Activated CD4-positive, alpha-beta memory T cell treated with anti-CD3 and anti-CD28 coated beads for 36 hours (primary cell): ENCODE measurements around the gene GSG1. TPM values are rescaled to one million over a fixed set of nuclear protein-coding genes. Genes with fewer than 3 reads are reported as not detected.

Source experiments
- CTCF ChIA-PET: fragments of 350-600 bp; sonication (Branson Sonifier 250); formaldehyde crosslinking; loops from one replicate; lab custom pipeline; 2021; ENCODE audit warnings: antibody characterized with exemption, inconsistent platforms; lab: Charles Lee
- POLR2A ChIA-PET: fragments of 350-600 bp; sonication (Branson Sonifier 250); formaldehyde crosslinking; loops from one replicate; lab custom pipeline; 2021; ENCODE audit warnings: antibody characterized with exemption; lab: Charles Lee
- DNase-seq: peaks from one replicate; pipeline ENCODE4 v3.0.0-alpha.2; 2020
- H3K27ac Mint-ChIP-seq: one replicate; pipeline ENCODE4 v1.8.0; 2021; ENCODE audit warnings: mixed read lengths
- H3K27me3 Mint-ChIP-seq: one replicate; pipeline ENCODE4 v1.8.0; 2021; ENCODE audit warnings: mixed read lengths
- H3K36me3 Mint-ChIP-seq: one replicate; pipeline ENCODE4 v1.8.0; 2021; ENCODE audit warnings: mixed read lengths
- H3K4me1 Mint-ChIP-seq: one replicate; pipeline ENCODE4 v1.8.0; 2021; ENCODE audit warnings: low read depth, mixed read lengths
- H3K4me3 Mint-ChIP-seq: one replicate; pipeline ENCODE4 v1.8.0; 2021; ENCODE audit warnings: mild to moderate bottlenecking, mixed read lengths
- H3K9me3 Mint-ChIP-seq: one replicate; pipeline ENCODE4 v1.8.0; 2021; ENCODE audit warnings: mixed read lengths
- intact Hi-C: fragments of 100-400 bp; cut with micrococcal nuclease; formaldehyde crosslinking; loops from one replicate; pipeline ENCODE4 v1.15.1; 2023
- total RNA-seq, 2 experiments: library from RNA; stranded (reverse); gene quantifications; one replicate each; pipeline ENCODE4 v1.2.3, GENCODE V29; 2021

GSG1 gene
- total RNA-seq, 2 experiments from 2014 or later: not detected

DNA sequence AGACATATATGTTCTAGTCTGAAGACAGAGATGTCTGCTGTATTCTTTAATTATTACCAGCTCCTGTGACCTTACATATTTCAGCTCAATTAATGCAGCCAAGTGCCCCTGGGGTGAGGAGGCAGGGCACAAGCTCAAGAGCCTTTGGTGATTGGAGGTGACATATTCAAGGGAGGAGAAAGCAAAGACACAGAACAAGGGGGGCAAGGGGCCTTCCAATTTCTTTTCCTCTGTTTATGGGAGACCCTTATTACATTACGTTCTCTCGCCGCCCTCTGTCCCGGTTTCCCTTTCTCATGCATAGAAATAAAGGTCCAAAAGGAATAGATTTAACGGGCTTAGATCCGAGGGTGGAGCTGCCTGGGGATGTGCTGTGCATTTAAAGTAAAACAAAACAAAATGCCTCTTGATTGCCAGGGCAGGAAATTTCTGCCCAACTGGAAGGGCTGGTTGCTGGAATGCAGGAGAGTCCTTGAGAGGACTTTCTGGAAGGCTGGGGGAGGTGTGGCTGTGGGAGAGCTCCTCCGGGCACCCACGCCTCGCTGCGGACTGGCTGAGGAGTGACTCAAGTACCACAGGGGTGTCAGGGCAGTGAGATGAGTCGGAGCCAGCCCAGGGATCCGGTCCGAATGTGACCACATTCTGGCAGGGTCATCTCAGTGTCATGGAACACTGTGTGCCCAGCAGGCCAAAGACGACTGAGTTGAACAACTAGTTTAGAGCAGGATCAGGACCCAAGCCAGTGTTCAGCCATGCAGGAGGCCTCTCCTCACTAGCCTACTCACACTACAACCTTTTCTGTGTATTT, 32.1 kb upstream of the GSG1 start:
- no peaks in the 10 kb centered on the region for H3K4me1 Mint-ChIP-seq
- CTCF ChIA-PET: interaction anchor here (0.8 to 1.6 kb wide), 2 partner anchors 76 to 78 kb away, joined by 3 to 7 read pairs; no protein-coding TSS in a partner anchor

DNA sequence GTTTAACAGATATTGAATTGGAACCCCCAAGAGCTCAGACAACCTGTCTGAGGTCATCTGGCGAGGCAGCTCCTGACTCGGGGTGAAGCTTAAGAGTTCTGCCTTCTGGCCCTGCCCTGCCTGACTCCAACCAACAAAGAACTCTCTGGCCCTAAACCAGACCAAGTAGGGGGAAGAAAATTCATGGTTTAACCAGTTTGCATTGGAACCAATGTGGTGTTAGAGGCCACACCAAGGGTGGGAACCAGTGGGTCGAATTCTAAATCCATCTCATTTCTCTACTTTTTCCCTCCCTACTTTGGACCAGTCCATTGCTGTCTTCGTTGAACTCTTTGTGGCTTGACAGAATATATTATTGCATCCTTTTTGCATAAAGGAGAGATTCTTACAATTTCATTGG, 30.4 kb upstream of the GSG1 start:
- Mint-ChIP-seq H3K27ac (no peak overlapping the region), H3K9me3 (no peaks in the 10 kb centered on the region), H3K36me3 (no peaks in the 10 kb centered on the region), H3K4me3 (no peak overlapping the region), H3K27me3 (peaks cover 4% of the 10 kb centered on the region), H3K4me1 (no peaks in the 10 kb centered on the region)
- intact Hi-C loops: no loop called here
- ChIA-PET CTCF (interaction anchor here (1.6 kb wide), 1 partner anchor 78 kb away, joined by 7 read pairs; no protein-coding TSS in a partner anchor), POLR2A (no interaction called here)
- no peak for DNase-seq

More for the DNA sequence above, 32.1 kb upstream of the GSG1 start:
- intact Hi-C loops: no loop called here
- POLR2A ChIA-PET: no interaction called here
- Mint-ChIP-seq H3K36me3 (no peaks in the 10 kb centered on the region), H3K27me3 (peaks cover 2% of the 10 kb centered on the region), H3K4me3 (no peak overlapping the region), H3K27ac (no peak overlapping the region), H3K9me3 (no peaks in the 10 kb centered on the region)
- no peak for DNase-seq

DNA sequence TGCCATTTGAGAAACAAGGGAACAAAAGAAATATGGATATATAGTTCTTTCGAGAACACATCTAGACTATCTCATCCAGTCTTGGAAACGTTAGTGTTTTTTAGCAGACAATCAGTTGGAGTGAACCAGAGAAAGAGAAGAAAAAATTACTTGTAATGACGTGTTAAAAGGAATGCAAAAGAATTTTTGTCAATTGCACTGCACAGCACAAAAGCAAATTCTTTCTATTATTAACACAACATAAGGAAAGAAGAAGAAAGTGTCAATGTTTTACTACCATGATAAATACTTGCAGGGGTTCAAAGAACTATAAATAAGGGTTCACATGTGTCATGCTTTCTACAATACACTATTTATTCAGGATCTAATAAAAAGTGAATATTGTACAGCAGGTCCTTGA, 27.5 kb upstream of the GSG1 start:
- Mint-ChIP-seq H3K9me3 (no peaks in the 10 kb centered on the region), H3K27me3 (peaks cover 4% of the 10 kb centered on the region), H3K4me1 (no peaks in the 10 kb centered on the region), H3K4me3 (no peak overlapping the region), H3K36me3 (no peaks in the 10 kb centered on the region), H3K27ac (no peak overlapping the region)
- DNase-seq: no peak
- ChIA-PET CTCF (interaction anchor here (0.7 kb wide), 1 partner anchor 81 kb away, joined by 3 read pairs; no protein-coding TSS in a partner anchor), POLR2A (no interaction called here)
- intact Hi-C loops: no loop called here

- Mint-ChIP-seq H3K36me3 (no peaks in the 10 kb centered on the region), H3K27ac (no peak overlapping the region), H3K27me3 (peaks cover 4% of the 10 kb centered on the region), H3K4me3 (no peak overlapping the region), H3K4me1 (no peaks in the 10 kb centered on the region), H3K9me3 (no peaks in the 10 kb centered on the region)
- intact Hi-C loops: no loop called here
- no peak for DNase-seq
- ChIA-PET POLR2A (interaction anchor here (0.5 kb wide), 1 partner anchor 989 kb away, joined by 3 read pairs; no protein-coding TSS in a partner anchor), CTCF (interaction anchor here (0.6 to 1.5 kb wide), 3 partner anchors 84 to 1238 kb away, joined by 3 to 4 read pairs (median 3); no protein-coding TSS in a partner anchor)
Measured at GRCh38 chr12:13128291-13128965, 25.0 kb upstream of the GSG1 start.

- ChIA-PET POLR2A (no interaction called here), CTCF (interaction anchor here (1.5 kb wide), 1 partner anchor 129 kb away, joined by 4 read pairs; no protein-coding TSS in a partner anchor)
- no peaks in the 10 kb centered on the region for H3K4me1 Mint-ChIP-seq
- intact Hi-C loops: no loop called here
- no peak overlapping the region for H3K27ac Mint-ChIP-seq
- H3K9me3 Mint-ChIP-seq: no peaks in the 10 kb centered on the region
- H3K4me3 Mint-ChIP-seq: no peak overlapping the region
- no peaks in the 10 kb centered on the region for H3K36me3 Mint-ChIP-seq
- H3K27me3 Mint-ChIP-seq: peaks cover 4% of the 10 kb centered on the region
- DNase-seq: no peak
Measured at GRCh38 chr12:13127444-13127843, 24.0 kb upstream of the GSG1 start.

GRCh38 chr12:13126494-13126893, 23.0 kb upstream of the GSG1 start:
- ChIA-PET POLR2A (no interaction called here), CTCF (interaction anchor here (1.0 kb wide), 1 partner anchor 72 kb away, joined by 3 read pairs; no protein-coding TSS in a partner anchor)
- H3K36me3 Mint-ChIP-seq: no peaks in the 10 kb centered on the region
- no peak for DNase-seq
- intact Hi-C loops: no loop called here
- H3K27ac Mint-ChIP-seq: no peak overlapping the region
- H3K4me3 Mint-ChIP-seq: no peak overlapping the region
- peaks cover 4% of the 10 kb centered on the region for H3K27me3 Mint-ChIP-seq
- no peaks in the 10 kb centered on the region for H3K4me1 Mint-ChIP-seq
- H3K9me3 Mint-ChIP-seq: no peaks in the 10 kb centered on the region

- H3K9me3 Mint-ChIP-seq: no peaks in the 10 kb centered on the region
- no peaks in the 10 kb centered on the region for H3K36me3 Mint-ChIP-seq
- no peak overlapping the region for H3K27ac Mint-ChIP-seq
- no peak for DNase-seq
- intact Hi-C loops: no loop called here
- no peak overlapping the region for H3K4me3 Mint-ChIP-seq
- ChIA-PET POLR2A (no interaction called here), CTCF (interaction anchor here (1.0 kb wide), 1 partner anchor 71 kb away, joined by 3 read pairs; no protein-coding TSS in a partner anchor)
- peaks cover 2% of the 10 kb centered on the region for H3K27me3 Mint-ChIP-seq
- no peaks in the 10 kb centered on the region for H3K4me1 Mint-ChIP-seq
Measured at GRCh38 chr12:13125996-13126395, 22.5 kb upstream of the GSG1 start.

DNA sequence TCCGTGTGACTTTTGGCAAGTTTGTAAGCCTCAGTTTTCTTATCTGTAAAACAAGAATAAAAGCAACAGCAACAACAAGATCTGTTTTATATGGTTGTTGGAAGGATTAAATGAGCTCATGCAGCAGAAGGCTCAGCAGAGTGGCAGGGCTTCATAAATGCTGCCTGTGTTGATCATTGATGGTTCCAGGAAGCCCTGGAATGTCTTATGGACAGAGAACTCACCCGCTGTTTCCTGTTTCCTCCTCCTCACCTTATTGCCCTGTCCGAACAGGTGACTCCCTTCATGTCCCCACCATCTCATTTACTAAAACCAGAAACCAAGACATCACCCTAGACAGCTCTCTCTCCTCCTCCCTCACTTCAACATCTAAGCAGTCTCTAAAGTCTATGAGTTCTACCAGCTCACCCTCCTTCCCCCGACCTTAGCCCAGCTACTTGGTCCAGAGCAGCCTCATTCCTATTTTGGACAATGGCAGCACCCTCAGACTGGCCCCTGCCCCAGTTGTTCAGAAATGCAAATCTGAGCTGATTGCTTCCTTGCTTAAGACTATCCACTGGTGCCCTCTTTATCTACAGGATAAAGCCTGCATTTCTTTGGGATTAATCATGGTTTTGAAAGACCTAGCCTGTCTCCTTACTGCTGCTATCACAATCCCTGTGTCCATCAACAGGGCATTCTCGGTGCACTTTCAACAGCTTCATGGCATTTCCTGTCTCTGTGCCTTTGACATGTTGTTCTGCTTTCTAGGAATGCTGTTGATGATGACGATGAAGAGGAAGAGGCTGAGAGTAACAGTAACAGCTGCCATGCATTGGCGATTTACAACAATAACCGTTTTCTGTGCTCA, 21.4 kb upstream of the GSG1 start:
- POLR2A ChIA-PET: no interaction called here
- no peak for DNase-seq
- intact Hi-C loops: no loop called here
- Mint-ChIP-seq H3K4me1 (no peaks in the 10 kb centered on the region), H3K27me3 (peaks cover 2% of the 10 kb centered on the region), H3K4me3 (no peak overlapping the region), H3K9me3 (no peaks in the 10 kb centered on the region), H3K36me3 (no peaks in the 10 kb centered on the region), H3K27ac (no peak overlapping the region)
- CTCF ChIA-PET: no interaction called here

- peaks cover 2% of the 10 kb centered on the region for H3K27me3 Mint-ChIP-seq
- no peak overlapping the region for H3K27ac Mint-ChIP-seq
- no peak overlapping the region for H3K4me3 Mint-ChIP-seq
- no peaks in the 10 kb centered on the region for H3K4me1 Mint-ChIP-seq
- ChIA-PET CTCF (no interaction called here), POLR2A (no interaction called here)
- intact Hi-C loops: no loop called here
- H3K36me3 Mint-ChIP-seq: no peaks in the 10 kb centered on the region
- no peaks in the 10 kb centered on the region for H3K9me3 Mint-ChIP-seq
- DNase-seq: no peak
Measured at GRCh38 chr12:13121568-13121967, 18.1 kb upstream of the GSG1 start.

DNA sequence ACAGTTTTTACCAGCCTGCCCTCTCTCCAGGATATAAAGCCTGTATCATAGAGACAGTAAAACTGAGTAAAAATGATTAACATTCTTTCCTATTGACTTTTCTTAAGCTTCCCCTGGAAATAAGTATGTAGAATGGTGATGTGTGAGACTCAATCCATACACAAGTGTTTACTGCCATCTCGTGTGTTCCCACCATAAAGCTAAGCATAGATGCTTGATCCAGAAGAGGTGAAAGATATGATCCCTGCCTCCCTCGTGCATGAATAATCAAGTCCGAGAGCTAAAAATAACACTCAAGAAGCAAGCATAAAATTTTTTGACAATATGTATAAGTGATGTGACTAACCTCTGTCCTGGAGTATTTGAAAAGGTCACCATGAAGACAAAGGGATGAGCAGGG, 16.9 kb upstream of the GSG1 start:
- no peak overlapping the region for H3K4me3 Mint-ChIP-seq
- ChIA-PET CTCF (interaction anchor here (0.8 kb wide), 1 partner anchor 92 kb away, joined by 3 read pairs; no protein-coding TSS in a partner anchor), POLR2A (no interaction called here)
- H3K27ac Mint-ChIP-seq: no peak overlapping the region
- H3K36me3 Mint-ChIP-seq: no peaks in the 10 kb centered on the region
- intact Hi-C loops: no loop called here
- no peak for DNase-seq
- H3K27me3 Mint-ChIP-seq: peaks cover 2% of the 10 kb centered on the region
- no peaks in the 10 kb centered on the region for H3K9me3 Mint-ChIP-seq
- no peaks in the 10 kb centered on the region for H3K4me1 Mint-ChIP-seq

- intact Hi-C loops: no loop called here
- POLR2A ChIA-PET: no interaction called here
- no peaks in the 10 kb centered on the region for H3K9me3 Mint-ChIP-seq
- CTCF ChIA-PET: interaction anchor here (0.8 kb wide), 1 partner anchor 93 kb away, joined by 3 read pairs; no protein-coding TSS in a partner anchor
- no peaks in the 10 kb centered on the region for H3K36me3 Mint-ChIP-seq
- peaks cover 2% of the 10 kb centered on the region for H3K27me3 Mint-ChIP-seq
- no peak overlapping the region for H3K27ac Mint-ChIP-seq
- no peaks in the 10 kb centered on the region for H3K4me1 Mint-ChIP-seq
- no peak for DNase-seq
- H3K4me3 Mint-ChIP-seq: no peak overlapping the region
Measured at GRCh38 chr12:13119826-13120225, 16.4 kb upstream of the GSG1 start.
